AG10803 (cell line): ENCODE data around the gene GDI2.

Experiments used
- DNase-seq: peaks from one replicate; pipeline ENCODE4 v3.0.0; 2010; ENCODE audit warnings: low read depth
- H3K4me3 ChIP-seq: 2 replicates; pipeline ENCODE4 v1.5.1; 2011; ENCODE audit warnings: mild to moderate bottlenecking, low read length, control low read depth
- TF ChIP-seq, protein P1 (sequence below): conservative IDR thresholded peaks from 2 replicates; pipeline ENCODE4 v1.5.1; 2011; ENCODE audit warnings: mild to moderate bottlenecking, low read length, control low read depth, inconsistent platforms

The GDI2 gene

DNA sequence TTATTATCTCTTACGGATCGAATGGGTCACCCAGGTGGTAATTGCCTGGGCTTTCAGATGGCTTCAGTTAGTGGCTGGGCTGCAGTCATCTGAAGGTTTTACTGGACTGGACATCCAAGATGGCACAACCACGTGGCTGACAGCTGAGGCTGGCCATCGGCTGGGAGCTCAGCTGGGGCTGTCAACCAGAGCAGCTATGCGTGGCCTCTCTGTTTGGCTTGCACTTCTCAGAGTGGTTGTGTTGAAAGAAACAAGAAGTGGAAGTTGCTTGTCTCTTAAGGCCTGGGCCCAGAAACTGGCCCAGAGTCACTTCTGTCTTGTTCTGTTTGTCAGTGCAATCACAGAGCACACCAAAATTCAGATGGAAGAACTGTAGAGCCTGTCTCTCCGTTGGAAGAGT lies 5.7 kb upstream of the GDI2 start:
- no peak for DNase-seq
- no peak overlapping the region for H3K4me3 ChIP-seq
- TF ChIP-seq, protein P1, sequence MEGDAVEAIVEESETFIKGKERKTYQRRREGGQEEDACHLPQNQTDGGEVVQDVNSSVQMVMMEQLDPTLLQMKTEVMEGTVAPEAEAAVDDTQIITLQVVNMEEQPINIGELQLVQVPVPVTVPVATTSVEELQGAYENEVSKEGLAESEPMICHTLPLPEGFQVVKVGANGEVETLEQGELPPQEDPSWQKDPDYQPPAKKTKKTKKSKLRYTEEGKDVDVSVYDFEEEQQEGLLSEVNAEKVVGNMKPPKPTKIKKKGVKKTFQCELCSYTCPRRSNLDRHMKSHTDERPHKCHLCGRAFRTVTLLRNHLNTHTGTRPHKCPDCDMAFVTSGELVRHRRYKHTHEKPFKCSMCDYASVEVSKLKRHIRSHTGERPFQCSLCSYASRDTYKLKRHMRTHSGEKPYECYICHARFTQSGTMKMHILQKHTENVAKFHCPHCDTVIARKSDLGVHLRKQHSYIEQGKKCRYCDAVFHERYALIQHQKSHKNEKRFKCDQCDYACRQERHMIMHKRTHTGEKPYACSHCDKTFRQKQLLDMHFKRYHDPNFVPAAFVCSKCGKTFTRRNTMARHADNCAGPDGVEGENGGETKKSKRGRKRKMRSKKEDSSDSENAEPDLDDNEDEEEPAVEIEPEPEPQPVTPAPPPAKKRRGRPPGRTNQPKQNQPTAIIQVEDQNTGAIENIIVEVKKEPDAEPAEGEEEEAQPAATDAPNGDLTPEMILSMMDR = no peak

DNA sequence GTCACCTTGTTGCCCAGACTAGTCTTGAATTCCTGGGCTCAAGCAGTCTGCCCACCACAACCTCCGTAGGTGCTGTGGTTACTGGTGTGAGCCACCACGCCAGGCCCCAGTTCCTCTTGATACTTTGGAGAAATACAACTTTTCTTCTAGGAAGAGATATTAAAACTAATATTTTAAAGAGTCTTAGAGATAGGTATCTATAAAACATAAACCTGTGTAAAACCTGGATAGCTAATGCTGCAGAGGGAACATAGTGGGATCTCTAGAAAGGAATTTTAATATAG lies 4.8 kb upstream of the GDI2 start:
- no peak overlapping the region for H3K4me3 ChIP-seq
- DNase-seq = no peak
- TF ChIP-seq, protein P1 = no peak

DNA sequence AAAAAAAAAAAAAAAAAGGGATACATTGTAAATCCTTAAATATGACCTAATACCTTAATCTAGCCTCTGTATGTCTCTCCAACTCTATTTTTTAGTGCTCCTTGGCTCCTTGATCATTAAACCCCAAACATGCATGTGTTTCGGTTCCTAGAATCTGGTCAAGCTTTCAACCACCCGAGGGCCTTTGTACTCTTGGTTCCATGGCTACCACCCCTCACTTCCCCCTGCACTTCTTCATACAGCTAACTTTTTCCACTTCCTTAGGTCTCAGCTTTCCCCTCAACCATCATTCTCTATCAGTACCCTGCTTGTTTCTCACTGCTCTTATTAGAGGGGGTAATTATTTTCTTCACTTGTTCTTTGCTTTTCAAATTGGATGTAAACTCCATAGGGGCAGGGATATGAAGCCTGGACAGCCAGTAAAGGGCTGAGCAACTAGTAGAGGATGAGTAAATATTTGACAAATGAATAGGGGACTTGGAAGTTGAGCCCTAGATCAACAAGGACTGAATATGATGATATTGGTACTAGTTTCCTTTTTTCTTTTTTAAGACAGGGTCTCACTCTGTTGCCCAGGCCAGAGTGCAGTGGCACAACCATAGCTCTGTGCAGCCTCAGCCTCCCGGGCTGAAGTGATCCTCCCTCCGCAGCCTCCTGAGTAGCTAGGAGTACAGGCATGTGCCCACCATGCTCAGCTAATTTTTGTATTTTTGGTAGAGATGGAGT lies 4.3 kb upstream of the GDI2 start:
- no peak overlapping the region for H3K4me3 ChIP-seq
- TF ChIP-seq, protein P1 = no peak
- DNase-seq = no peak

DNA sequence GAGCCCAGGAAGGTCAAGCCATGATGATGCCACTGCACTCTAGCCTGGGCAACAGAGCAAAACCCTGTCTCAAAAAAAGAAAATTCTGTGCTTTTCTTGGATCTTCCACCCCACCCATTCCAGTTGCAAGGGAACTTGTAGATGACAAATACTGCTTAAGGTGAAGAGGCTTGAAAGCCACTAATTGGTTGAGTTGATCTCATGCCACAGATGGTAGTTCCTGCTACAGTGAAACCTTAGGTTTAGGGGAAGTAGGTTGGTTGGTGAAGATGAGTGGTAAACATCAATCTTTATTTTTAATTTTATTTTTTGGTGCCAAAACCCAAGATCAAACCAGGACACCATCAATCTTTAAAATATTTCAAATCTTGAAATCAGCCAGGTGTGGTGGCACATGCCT lies 2.9 kb upstream of the GDI2 start:
- no peak for DNase-seq
- H3K4me3 ChIP-seq = no peak overlapping the region
- TF ChIP-seq, protein P1 = no peak

DNA sequence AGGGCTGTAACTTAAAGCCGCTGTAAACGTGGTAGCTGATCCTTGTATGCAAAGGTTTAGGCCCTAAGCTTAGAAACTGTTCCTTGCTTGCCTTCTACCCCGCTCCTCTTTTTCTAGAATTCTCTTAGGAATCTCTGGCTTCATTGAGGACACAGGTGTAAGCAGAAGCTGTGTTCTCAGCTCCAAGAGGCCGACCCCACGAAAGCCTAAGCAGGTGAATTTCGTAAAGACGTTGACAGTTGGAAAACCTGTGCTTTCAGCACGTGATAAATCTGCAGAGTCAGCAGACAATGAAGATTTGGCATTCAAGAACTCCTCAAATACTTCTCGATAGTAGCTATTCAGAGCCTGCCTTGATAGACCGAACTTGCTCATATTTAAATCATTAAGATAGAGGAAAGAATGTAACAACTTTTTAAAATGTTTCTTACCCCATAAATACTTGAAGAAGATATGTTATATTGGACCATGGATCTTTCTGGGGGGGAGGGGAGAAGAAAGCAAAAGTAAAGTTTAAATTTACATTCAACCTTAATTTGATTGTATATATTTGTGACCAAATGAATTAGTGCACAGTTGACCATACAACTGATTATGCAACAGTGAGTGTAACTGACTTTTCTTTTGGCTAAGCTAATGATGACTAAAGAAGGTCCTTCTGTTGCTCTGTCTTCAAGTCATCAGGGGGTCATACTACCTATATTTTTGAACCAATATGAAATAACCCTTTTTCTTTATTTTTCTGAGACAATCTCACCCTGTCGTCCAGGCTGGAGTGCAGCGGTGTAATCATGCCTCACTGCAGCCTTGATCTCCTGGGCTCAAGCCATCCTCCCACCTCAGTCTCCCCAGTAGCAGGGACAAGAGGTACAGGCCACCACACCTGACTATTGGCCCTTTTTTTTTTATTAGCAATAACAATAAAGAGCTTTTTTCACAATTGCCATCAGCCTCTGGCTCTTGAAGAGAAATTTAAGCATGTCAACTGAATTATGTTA lies 1.2 kb upstream of the GDI2 start:
- DNase-seq = peak; percentile 20
- H3K4me3 ChIP-seq = peak overlapping the region; percentile 61
- TF ChIP-seq, protein P1 = no peak

DNA sequence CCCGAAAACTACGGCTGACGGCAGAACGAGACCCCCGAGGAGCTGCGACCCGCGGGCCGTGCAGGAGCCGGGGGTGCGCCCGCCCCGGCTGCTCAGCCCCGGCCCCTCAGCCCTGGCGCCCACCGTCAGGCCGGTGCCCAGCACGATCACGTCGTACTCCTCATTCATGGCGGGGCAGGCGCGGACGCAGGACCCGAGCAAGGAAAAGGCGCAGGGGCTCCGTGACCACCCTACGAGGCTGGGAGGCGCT lies 218 bp downstream of the GDI2 start:
- DNase-seq = no peak
- TF ChIP-seq, protein P1 = no peak

More for the DNA sequence above, 218 bp downstream of the GDI2 start:
- peak overlapping the region; percentile 86 for H3K4me3 ChIP-seq
